Body of pancreas (tissue), 4 donors: ENCODE measurements around the gene MYO5B.

ENCODE experiments used
- CTCF ChIP-seq, 7 experiments: fragments of 450-650 bp in 4 of 7; fragments of 200-600 bp in 3 of 7; sonication (generic) in 3 of 7; IDR thresholded peaks; one replicate each; pipeline ENCODE4 v1.5.1; 2016 to 2019; ENCODE audit warnings: antibody characterized with exemption in 7 of 7
- POLR2A ChIP-seq, 3 donors: fragments of 450-650 bp; IDR thresholded peaks; one replicate each; pipeline ENCODE4 v1.6.1; 2016; ENCODE audit warnings: antibody characterized with exemption in 3 of 3, mild to moderate bottlenecking in 2 of 3

GRCh38 chr18:49853436-49853835 is 341.5 kb downstream of the MYO5B start:
- TF ChIP-seq CTCF (IDR thresholded peaks at IDR 0.05) (no peak), POLR2A (IDR thresholded peaks at IDR 0.05) (no peak)
